Loucy (cell line): ENCODE results near the gene MYO1D.

Experiments used
- CTCF ChIP-seq: fragments of 200-600 bp; sonication (generic); conservative IDR thresholded peaks from 2 replicates; pipeline ENCODE4 v1.5.1; 2014; ENCODE audit warnings: mild to moderate bottlenecking, antibody characterized with exemption, low read length
- EZH2phosphoT487 ChIP-seq: fragments of 200-600 bp; IDR thresholded peaks from 2 replicates; pipeline ENCODE4 v1.6.1; 2018; ENCODE audit warnings: antibody characterized with exemption, mild to moderate bottlenecking, moderate library complexity, borderline replicate concordance

- TF ChIP-seq CTCF (no peak), EZH2phosphoT487 (no peak)
Observed at GRCh38 chr17:32626379-32626791, 250.5 kb downstream of the MYO1D start.
